Lower lobe of right lung (tissue), 2 donors: Measurements from ENCODE around the gene GMDS. TPM values are rescaled to one million over a fixed set of nuclear protein-coding genes. Genes with fewer than 3 reads are reported as not detected.

Source experiments
- ATAC-seq, 2 donors: fragments of 200-7000 bp; cut with Tn5 transposase; one replicate each; pipeline ENCODE4 v1.9.1; 2020 to 2022; ENCODE audit warnings: mild to moderate bottlenecking in 2 of 2, moderate library complexity in 2 of 2
- DNase-seq: peaks from one replicate; pipeline ENCODE4 v3.0.0-alpha.2; 2020
- H3K27ac ChIP-seq: fragments of 200-600 bp; one replicate; pipeline ENCODE4 v1.8.0; 2022
- H3K27me3 ChIP-seq: fragments of 200-600 bp; one replicate; pipeline ENCODE4 v1.8.0; 2022; ENCODE audit warnings: low read depth
- H3K36me3 ChIP-seq: fragments of 200-600 bp; one replicate; pipeline ENCODE4 v1.8.0; 2022; ENCODE audit warnings: mild to moderate bottlenecking
- H3K4me1 ChIP-seq: fragments of 200-600 bp; one replicate; pipeline ENCODE4 v1.8.0; 2022
- H3K4me3 ChIP-seq: fragments of 200-600 bp; one replicate; pipeline ENCODE4 v1.8.0; 2022; ENCODE audit warnings: mild to moderate bottlenecking
- H3K9me3 ChIP-seq: fragments of 200-600 bp; one replicate; pipeline ENCODE4 v1.8.0; 2022
- intact Hi-C: fragments of 100-400 bp; cut with DNase I; formaldehyde crosslinking; loops from one replicate; pipeline ENCODE4 v1.11.0; 2022
- total RNA-seq: library from RNA; stranded (reverse); fragmentation: NEBNext Ultra II Directional; extraction: Animal tissue kit (Norgen Biotek cat#: 25700); gene quantifications from one replicate; pipeline ENCODE4 v1.2.1, GENCODE V29; 2021
- TF ChIP-seq, protein P1 (sequence below): fragments of 200-600 bp; IDR thresholded peaks from one replicate; pipeline ENCODE4 v1.8.0; 2022; ENCODE audit warnings: antibody characterized with exemption, mild to moderate bottlenecking
- donor health status: DM: no; HTN: yes; CAD: no; lungs with severe emphysema.

Gene GMDS
- total RNA-seq, 1 donor from 2014 or later = 12.7 TPM

DNA sequence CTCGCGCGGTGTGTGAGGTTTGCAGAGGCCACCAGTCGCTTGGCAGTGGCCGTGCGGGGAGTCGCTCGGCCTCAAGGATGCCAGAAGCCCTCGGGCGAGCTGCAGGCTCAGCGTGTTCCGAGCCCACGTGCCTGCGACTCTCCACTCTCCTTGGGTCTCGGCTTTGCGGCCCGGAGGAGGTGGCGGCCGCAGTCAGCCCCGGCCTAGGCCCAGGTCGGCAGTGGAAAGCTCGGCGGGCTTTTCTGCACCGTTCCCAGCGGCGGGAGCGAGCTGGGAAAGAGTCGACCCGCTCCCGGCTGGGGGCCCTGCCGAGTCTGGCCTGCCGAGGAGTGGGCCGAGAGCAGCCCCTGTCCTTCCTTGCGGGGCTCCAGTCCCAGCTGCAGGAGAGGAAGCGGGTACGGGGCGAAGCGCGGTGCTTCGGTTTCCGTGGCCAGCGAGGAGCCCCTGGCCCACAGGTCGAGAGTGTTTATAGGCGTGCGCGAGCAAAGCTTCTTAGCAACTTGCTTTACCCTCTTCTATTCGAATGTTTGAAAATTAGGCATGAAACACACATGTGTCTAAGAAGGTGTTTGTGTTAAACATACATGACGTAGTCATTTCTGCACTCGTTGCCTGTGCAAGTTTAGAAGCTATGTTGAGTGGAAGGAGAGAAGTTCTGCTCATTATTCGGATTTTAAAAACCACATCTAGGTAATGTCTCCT, 630.1 kb downstream of the GMDS start:
- ATAC-seq (no peak), DNase-seq (no peak)
- intact Hi-C loops = no loop called here
- H3K4me3 ChIP-seq = no peak overlapping the region
- H3K36me3 ChIP-seq = no peaks in the 10 kb centered on the region
- peaks cover 26% of the 10 kb centered on the region for H3K4me1 ChIP-seq
- peaks cover 94% of the 10 kb centered on the region for H3K27me3 ChIP-seq
- H3K9me3 ChIP-seq = no peaks in the 10 kb centered on the region
- no peak overlapping the region for H3K27ac ChIP-seq
- TF ChIP-seq, protein P1, sequence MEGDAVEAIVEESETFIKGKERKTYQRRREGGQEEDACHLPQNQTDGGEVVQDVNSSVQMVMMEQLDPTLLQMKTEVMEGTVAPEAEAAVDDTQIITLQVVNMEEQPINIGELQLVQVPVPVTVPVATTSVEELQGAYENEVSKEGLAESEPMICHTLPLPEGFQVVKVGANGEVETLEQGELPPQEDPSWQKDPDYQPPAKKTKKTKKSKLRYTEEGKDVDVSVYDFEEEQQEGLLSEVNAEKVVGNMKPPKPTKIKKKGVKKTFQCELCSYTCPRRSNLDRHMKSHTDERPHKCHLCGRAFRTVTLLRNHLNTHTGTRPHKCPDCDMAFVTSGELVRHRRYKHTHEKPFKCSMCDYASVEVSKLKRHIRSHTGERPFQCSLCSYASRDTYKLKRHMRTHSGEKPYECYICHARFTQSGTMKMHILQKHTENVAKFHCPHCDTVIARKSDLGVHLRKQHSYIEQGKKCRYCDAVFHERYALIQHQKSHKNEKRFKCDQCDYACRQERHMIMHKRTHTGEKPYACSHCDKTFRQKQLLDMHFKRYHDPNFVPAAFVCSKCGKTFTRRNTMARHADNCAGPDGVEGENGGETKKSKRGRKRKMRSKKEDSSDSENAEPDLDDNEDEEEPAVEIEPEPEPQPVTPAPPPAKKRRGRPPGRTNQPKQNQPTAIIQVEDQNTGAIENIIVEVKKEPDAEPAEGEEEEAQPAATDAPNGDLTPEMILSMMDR = no peak

DNA sequence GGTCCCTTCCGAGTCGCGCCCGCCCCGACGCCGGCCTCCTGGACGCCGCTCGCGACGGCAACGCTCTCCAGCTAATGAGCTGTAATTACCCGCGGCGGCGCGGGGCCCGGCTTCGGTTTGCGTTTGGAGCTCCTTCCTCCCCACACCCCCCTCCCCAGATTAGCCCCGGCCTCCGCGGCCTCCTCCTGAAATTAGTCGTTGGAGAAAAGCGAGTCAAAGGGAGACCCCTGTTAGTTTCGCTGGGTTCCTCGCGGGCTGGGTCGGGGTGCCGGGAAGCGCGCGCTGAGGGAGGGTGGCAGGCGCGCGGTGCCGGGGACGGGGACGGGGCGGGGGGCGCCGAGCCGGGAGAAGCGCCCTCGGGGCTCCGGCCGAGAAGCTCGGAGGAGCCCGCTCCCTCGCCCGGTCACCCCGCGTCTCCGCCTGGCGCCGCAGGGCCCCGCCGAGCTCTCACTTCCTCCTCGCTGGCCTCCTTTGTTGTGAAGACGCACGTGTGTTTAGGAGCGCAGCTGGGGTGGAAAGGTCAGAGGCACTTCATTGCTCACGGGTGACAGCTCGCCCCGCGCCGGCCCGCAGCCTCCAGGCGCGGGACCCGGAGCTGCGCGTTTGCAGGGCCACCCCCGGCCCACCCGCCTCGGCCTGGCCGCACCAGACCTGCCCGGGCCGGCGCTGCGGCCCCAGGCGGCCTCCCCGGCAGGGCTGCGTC, 630.8 kb downstream of the GMDS start:
- ATAC-seq (peak; percentile 15 to 27), DNase-seq (no peak)
- Histone ChIP-seq H3K4me1 (peaks cover 20% of the 10 kb centered on the region), H3K4me3 (peak overlapping the region; percentile 34), H3K27me3 (peaks cover 87% of the 10 kb centered on the region), H3K9me3 (no peaks in the 10 kb centered on the region), H3K27ac (no peak overlapping the region), H3K36me3 (no peaks in the 10 kb centered on the region)
- TF ChIP-seq, protein P1 = no peak
- intact Hi-C loops = no loop called here

DNA sequence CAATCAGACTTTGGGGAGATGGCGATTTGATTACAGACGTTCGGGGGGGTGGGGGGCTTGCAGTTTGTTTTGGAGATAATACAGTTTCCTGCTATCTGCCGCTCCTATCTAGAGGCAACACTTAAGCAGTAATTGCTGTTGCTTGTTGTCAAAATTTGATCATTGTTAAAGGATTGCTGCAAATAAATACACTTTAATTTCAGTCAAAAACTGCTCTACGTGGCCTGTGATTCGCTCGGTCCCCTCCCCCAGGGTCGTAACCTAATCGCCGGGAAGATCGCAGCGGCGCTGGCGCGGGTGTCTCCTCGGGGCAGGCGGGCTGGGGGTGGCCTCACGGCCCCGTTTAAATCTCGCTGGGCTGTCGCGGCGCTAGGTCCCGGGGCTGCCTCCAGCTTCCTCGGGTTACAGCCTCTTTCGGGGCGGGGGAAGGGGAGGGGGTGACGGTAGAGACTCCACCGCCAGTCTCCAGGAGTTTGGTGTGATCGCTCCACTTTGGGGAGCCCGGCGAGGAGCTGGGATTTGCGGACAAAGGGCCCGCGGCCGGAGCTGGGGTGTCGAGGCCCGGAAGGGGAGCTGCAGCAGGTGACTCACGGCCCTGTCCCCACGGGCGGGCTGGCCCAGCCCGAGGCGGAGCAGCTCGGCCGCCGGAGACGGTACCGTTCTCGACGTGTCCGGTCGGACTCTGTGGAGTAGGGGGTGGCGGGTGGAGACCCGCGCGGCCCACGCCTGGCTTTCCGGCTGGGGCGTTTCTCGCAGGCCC, 631.5 kb downstream of the GMDS start:
- H3K36me3 ChIP-seq = no peaks in the 10 kb centered on the region
- intact Hi-C loops = no loop called here
- no peaks in the 10 kb centered on the region for H3K9me3 ChIP-seq
- H3K4me3 ChIP-seq = peak overlapping the region; percentile 34
- H3K27ac ChIP-seq = no peak overlapping the region
- DNase-seq = no peak
- peaks cover 21% of the 10 kb centered on the region for H3K4me1 ChIP-seq
- ATAC-seq = no peak
- TF ChIP-seq, protein P1 = no peak
- H3K27me3 ChIP-seq = peaks cover 84% of the 10 kb centered on the region

DNA sequence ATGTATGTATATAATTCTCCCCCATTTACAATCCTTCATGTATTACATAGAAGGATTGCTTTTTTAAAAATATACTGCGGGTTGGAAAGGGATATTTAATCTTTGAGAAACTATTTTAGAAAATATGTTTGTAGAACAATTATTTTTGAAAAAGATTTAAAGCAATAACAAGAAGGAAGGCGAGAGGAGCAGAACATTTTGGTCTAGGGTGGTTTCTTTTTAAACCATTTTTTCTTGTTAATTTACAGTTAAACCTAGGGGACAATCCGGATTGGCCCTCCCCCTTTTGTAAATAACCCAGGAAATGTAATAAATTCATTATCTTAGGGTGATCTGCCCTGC, 632.1 kb downstream of the GMDS start:
- Histone ChIP-seq H3K27me3 (peaks cover 84% of the 10 kb centered on the region), H3K9me3 (no peaks in the 10 kb centered on the region), H3K27ac (no peak overlapping the region), H3K4me3 (peak overlapping the region; percentile 54), H3K36me3 (no peaks in the 10 kb centered on the region), H3K4me1 (peaks cover 26% of the 10 kb centered on the region)
- TF ChIP-seq, protein P1 = no peak
- DNase-seq = no peak
- ATAC-seq = no peak
- intact Hi-C loops = no loop called here

DNA sequence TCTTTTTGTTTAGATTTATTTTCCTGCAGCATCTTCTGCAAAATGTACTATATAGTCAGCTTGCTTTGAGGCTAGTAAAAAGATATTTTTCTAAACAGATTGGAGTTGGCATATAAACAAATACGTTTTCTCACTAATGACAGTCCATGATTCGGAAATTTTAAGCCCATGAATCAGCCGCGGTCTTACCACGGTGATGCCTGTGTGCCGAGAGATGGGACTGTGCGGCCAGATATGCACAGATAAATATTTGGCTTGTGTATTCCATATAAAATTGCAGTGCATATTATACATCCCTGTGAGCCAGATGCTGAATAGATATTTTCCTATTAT, 632.5 kb downstream of the GMDS start:
- intact Hi-C loops = no loop called here

More for the DNA sequence above, 632.5 kb downstream of the GMDS start:
- peaks cover 30% of the 10 kb centered on the region for H3K4me1 ChIP-seq
- TF ChIP-seq, protein P1 = no peak
- ATAC-seq (no peak), DNase-seq (no peak)
- peak overlapping the region; percentile 54 for H3K4me3 ChIP-seq
- no peak overlapping the region for H3K27ac ChIP-seq
- H3K36me3 ChIP-seq = no peaks in the 10 kb centered on the region
- no peaks in the 10 kb centered on the region for H3K9me3 ChIP-seq
- H3K27me3 ChIP-seq = peaks cover 84% of the 10 kb centered on the region
